T-helper 1 cell (primary cell): ENCODE measurements around the gene PCDHGB3.
"Not testable (repeated sequence)": the region's sequence is repeated elsewhere in the genome, so short reads cannot be mapped to it uniquely, and the experiment has no call there.

Source experiments
- DNase-seq, 5 donors: peaks; one replicate each; pipeline ENCODE4 v3.0.0-alpha.2; 2012 to 2020

Gene PCDHGB3

DNA sequence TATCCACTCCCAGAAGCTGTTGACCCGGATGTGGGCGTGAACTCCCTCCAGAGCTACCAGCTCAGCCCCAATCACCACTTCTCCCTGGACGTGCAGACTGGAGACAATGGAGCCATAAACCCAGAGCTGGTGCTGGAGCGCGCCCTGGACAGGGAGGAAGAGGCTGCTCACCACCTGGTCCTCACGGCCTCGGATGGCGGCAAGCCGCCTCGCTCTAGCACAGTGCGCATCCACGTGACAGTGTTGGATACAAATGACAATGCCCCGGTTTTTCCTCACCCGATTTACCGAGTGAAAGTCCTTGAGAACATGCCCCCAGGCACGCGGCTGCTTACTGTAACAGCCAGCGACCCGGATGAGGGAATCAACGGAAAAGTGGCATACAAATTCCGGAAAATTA, 23.2 kb downstream of the PCDHGB3 start:
- no peak for DNase-seq

DNA sequence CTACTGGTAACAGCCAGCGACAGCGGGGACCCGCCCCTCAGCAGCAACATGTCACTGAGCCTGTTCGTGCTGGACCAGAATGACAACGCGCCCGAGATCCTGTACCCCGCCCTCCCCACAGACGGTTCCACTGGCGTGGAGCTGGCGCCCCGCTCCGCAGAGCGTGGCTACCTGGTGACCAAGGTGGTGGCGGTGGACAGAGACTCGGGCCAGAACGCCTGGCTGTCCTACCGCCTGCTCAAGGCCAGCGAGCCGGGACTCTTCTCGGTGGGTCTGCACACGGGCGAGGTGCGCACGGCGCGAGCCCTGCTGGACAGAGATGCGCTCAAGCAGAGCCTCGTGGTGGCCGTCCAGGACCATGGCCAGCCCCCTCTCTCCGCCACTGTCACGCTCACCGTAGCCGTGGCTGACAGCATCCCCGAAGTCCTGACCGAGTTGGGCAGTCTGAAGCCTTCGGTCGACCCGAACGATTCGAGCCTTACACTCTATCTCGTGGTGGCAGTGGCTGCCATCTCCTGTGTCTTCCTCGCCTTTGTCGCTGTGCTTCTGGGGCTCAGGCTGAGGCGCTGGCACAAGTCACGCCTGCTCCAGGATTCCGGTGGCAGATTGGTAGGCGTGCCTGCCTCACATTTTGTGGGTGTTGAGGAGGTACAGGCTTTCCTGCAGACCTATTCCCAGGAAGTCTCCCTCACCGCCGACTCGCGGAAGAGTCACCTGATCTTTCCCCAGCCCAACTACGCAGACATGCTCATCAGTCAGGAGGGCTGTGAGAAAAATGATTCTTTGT, 24.6 kb downstream of the PCDHGB3 start:
- not testable (repeated sequence) for DNase-seq

DNA sequence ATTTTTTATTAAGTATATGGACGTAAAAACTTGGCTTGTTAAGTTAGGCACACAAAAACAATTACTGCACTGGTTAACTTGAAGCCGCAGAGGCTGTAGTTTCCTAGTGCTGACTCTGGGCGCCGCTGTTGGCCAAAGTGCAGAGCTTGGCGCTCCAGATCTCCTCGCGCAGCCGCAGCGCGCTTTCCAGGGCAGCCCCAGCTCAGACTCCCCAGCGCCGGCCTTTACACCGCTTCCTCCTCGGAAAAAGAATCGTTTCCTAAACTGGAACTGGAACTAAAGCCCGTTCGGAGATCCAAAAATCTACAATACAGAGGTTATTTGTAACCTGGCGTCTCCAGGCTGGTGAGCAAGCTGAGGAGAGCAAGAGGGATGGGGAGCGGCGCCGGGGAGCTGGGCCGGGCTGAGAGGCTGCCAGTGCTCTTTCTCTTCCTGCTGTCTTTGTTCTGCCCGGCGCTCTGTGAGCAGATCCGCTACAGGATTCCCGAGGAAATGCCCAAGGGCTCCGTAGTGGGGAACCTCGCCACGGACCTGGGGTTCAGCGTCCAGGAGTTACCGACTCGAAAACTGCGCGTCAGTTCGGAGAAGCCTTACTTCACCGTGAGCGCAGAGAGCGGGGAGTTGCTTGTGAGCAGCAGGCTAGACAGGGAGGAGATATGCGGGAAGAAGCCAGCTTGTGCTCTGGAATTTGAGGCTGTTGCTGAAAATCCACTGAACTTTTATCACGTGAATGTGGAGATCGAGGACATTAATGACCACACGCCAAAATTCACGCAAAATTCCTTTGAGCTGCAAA, 27.9 kb downstream of the PCDHGB3 start, which contains the start of gene PCDHGB5:
TSS of gene PCDHGB5 (plus strand) at position 192 of the 796 bp plus-strand sequence. CDS start at position 373, 181 bp downstream.
- DNase-seq: peak in 2 of 5 donors; percentile 18 to 24

DNA sequence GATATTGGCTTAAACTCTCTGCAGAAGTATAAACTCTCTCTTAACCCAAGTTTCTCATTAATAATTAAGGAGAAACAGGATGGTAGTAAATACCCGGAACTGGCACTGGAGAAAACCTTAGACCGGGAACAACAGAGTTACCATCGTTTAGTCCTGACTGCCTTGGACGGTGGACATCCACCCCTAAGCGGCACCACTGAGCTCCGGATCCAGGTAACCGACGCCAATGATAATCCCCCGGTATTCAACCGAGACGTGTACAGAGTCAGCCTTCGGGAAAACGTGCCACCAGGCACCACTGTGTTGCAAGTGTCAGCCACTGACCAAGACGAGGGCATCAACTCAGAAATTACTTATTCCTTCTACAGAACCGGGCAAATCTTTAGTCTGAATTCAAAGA, 28.6 kb downstream of the PCDHGB3 start:
- DNase-seq: no peak

DNA sequence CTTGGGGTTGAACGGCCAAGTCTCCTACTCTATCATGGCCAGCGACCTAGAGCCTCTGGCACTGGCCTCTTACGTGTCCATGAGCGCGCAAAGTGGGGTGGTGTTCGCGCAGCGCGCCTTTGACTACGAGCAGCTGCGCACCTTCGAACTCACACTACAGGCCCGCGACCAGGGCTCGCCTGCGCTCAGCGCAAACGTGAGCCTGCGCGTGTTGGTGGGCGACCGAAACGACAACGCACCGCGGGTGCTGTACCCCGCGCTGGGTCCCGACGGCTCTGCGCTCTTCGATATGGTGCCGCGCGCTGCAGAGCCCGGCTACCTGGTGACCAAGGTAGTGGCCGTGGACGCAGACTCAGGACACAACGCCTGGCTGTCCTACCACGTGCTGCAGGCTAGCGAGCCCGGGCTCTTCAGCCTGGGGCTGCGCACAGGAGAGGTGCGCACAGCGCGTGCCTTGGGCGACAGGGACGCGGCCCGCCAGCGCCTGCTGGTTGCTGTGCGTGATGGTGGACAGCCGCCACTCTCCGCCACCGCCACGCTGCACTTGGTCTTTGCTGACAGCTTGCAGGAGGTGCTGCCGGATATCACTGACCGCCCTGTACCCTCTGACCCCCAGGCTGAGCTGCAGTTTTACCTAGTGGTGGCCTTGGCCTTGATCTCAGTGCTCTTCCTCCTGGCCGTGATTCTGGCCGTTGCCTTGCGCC, 29.7 kb downstream of the PCDHGB3 start:
- no peak for DNase-seq

DNA sequence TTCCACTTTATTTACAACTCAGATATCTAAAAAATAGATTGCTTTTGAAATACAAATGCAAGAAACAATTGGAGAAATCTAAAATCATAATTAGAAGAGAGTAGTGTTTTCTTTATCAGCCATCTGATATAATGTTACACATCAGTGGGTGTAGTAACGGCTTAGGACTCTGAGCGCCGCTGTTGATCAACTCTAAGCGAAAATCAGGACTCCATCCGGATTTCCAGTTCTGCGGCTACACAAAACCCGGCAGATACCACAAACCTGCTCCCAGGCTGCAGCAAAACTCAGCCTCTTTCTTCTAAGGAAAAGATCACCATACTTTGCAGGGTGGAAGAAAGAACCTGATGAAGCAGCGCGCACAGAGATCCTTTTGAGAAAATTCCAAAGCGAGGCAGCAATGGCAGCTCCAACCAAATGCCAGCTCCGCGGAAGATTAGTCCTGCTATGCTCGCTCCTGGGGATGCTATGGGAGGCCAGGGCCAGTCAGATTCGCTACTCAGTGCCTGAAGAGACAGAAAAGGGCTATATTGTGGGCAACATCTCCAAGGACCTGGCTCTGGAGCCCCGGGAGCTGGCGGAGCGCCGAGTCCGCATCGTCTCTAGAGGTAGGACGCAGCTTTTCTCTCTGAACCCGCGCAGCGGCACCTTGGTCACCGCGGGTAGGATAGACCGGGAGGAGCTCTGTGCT, 32.7 kb downstream of the PCDHGB3 start, which contains the start of gene PCDHGA9:
TSS of gene PCDHGA9 (plus strand) at position 226 of the 691 bp plus-strand sequence. CDS start at position 401, 175 bp downstream.
- no peak for DNase-seq

DNA sequence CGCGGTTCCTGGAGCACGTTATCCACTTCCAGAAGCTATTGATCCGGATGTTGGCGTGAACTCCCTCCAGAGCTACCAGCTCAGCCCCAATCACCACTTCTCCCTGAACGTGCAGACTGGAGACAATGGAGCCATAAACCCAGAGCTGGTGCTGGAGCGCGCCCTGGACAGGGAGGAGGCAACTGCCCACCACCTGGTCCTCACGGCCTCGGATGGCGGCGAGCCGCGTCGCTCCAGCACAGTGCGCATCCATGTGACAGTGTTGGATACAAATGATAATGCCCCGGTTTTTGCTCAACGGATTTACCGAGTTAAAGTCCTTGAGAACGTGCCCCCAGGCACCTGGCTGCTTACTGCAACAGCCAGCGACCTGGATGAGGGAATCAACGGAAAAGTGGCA, 33.3 kb downstream of the PCDHGB3 start:
- no peak for DNase-seq

DNA sequence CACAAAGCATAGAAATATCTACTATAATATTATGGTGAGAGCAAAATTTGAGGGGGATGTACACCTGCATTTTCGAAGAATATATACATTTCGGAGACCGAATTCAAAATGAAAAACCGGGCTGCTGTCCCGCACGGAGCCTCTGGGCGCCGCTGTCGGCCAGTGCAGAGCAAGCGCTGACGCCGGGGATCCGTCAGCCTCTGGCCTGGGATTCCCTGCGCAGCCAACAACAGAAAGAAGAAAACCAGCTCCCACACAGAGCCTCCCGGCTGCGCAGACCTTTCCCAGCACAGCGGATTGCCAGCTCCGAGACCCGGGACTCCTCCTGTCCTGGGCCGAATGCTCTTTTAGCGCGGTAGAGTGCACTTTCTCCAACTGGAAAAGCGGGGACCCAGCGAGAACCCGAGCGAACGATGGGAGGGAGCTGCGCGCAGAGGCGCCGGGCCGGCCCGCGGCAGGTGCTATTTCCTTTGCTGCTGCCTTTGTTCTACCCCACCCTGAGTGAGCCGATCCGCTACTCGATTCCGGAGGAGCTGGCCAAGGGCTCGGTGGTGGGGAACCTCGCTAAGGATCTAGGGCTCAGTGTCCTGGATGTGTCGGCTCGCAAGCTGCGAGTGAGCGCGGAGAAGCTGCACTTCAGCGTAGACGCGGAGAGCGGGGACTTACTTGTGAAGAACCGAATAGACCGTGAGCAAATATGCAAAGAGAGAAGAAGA, 37.9 kb downstream of the PCDHGB3 start, which contains the start of gene PCDHGB6:
TSS of gene PCDHGB6 (plus strand) at position 232 of the 716 bp plus-strand sequence. CDS start at position 414, 182 bp downstream.
- peak in 2 of 5 donors; percentile 23 to 25 for DNase-seq

DNA sequence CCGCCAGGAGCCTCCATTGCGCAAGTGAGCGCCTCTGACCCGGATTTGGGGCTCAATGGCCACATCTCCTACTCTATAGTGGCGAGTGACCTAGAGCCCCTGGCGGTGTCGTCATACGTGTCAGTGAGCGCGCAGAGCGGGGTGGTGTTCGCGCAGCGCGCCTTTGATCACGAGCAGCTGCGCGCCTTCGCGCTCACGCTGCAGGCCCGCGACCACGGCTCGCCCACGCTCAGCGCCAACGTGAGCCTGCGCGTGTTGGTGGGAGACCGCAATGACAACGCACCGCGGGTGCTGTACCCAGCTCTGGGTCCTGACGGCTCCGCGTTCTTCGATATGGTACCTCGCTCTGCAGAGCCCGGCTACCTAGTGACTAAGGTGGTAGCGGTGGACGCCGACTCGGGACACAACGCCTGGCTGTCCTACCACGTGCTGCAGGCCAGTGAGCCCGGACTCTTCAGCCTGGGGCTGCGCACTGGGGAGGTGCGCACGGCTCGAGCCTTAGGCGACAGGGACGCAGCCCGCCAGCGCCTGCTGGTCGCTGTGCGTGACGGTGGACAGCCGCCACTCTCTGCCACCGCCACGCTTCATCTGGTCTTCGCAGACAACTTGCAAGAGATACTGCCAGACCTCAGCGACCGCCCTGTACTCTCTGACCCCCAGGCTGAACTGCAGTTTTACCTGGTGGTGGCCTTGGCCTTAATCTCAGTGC, 39.7 kb downstream of the PCDHGB3 start:
- DNase-seq: no peak

DNA sequence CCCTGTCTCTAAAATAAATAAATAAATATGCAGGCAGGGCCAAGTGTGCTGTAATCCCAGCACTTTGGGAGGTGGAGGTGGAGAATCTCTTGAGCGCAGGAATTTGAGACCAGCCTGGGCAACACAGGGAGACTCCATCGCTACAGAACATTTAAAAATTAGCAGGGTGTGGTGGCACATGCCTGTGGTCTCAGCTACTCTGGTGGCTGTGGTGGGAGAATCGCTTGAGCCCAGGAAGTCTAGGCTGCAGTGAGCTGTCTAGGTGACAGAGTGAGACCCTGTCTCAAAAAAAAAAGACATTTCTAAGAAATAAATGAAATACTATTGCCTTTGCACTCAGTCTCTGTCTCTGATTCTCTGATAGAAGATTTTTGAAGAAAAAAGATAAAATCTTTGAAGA, 41.5 kb downstream of the PCDHGB3 start:
- no peak for DNase-seq

DNA sequence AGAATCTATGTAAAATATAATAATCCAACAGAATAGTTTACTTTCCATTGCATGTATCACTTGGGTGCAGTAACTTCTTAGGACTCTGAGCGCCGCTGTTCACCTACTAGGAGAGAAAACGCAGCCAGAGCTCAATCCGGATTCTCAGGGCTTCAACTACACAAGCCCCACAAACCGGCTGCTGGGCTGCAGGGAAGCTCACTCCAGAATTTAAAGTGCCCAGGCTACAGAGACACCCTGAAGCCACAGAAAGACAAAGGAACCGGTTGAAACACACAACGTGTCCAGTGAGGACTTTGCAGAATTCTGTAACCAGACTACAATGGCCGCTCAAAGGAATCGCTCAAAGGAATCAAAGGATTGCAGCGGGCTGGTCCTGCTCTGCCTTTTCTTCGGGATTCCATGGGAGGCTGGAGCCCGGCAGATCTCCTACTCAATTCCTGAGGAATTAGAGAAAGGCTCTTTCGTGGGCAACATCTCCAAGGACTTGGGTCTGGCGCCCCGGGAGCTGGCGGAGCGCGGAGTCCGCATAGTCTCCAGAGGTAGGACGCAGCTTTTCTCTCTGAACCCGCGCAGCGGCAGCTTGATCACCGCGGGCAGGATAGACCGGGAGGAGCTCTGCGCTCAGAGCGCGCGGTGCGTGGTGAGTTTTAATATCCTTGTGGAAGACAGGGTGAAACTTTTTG, 43.0 kb downstream of the PCDHGB3 start, which contains the start of gene PCDHGA10:
TSS of gene PCDHGA10 (plus strand) at position 134 of the 686 bp plus-strand sequence. CDS start at position 323, 189 bp downstream.
- DNase-seq: peak in 3 of 5 donors; percentile 29 to 56 (median 55)

DNA sequence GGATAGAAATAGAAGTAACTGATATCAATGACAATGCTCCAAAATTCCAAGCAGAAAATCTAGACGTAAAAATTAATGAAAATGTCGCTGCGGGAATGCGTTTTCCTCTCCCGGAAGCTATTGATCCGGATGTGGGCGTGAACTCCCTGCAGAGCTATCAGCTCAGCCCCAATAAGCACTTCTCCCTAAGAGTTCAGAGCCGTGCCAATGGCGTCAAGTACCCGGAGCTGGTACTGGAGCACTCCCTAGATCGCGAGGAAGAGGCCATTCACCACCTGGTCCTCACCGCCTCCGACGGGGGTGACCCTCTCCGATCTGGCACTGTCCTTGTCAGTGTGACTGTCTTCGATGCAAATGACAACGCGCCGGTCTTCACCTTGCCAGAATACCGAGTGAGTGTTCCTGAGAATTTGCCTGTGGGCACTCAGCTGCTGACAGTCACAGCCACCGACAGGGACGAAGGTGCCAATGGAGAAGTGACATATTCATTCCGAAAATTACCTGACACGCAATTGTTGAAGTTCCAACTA, 43.6 kb downstream of the PCDHGB3 start:
- DNase-seq: no peak

DNA sequence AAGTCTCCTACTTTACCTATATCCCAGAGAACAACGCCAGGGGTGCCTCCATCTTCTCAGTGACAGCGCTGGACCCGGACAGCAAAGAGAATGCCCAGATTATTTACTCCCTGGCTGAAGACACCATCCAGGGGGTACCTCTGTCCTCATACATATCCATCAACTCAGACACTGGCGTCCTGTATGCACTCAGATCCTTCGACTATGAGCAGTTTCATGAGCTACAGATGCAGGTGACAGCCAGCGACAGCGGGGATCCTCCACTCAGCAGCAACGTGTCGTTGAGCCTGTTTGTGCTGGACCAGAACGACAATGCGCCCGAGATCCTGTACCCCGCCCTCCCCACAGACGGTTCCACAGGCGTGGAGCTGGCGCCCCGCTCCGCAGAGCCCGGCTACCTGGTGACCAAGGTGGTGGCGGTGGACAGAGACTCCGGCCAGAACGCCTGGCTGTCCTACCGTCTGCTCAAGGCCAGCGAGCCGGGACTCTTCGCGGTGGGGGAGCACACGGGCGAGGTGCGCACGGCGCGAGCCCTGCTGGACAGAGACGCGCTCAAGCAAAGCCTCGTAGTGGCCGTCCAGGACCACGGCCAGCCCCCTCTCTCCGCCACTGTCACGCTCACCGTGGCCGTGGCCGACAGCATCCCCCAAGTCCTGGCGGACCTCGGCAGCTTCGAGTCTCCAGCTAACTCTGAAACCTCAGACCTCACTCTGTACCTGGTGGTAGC, 44.7 kb downstream of the PCDHGB3 start:
- DNase-seq: not testable (repeated sequence)

DNA sequence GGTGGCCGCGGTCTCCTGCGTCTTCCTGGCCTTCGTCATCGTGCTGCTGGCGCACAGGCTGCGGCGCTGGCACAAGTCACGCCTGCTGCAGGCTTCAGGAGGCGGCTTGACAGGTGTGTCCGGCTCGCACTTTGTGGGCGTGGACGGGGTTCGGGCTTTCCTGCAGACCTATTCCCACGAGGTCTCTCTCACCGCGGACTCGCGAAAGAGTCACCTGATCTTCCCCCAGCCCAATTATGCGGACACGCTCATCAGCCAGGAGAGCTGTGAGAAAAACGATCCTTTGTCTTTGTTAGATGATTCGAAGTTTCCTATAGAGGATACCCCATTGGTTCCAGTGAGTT, 45.2 kb downstream of the PCDHGB3 start:
- DNase-seq: not testable (repeated sequence)

DNA sequence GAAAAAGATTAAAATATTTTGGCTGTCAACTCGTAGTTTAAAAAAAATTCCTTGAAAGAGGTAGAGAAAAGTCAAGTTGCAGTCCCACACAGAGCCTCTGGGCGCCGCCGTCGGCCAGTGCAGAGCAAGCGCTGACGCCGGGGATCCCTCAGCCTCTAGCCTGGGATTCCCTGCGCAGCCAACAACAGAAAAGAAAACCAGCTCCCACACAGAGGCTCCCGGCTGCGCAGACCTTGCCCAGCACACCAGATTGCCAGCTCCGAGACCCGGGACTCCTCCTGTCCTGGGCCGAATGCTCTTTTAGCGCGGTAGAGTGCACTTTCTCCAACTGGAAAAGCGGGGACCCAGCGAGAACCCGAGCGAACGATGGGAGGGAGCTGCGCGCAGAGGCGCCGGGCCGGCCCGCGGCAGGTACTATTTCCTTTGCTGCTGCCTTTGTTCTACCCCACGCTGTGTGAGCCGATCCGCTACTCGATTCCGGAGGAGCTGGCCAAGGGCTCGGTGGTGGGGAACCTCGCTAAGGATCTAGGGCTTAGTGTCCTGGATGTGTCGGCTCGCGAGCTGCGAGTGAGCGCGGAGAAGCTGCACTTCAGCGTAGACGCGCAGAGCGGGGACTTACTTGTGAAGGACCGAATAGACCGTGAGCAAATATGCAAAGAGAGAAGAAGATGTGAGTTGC, 47.6 kb downstream of the PCDHGB3 start, which contains the start of gene PCDHGB7:
TSS of gene PCDHGB7 (plus strand) at position 184 of the 679 bp plus-strand sequence. CDS start at position 367, 183 bp downstream.
- peak in 2 of 5 donors; percentile 31 to 36 for DNase-seq

DNA sequence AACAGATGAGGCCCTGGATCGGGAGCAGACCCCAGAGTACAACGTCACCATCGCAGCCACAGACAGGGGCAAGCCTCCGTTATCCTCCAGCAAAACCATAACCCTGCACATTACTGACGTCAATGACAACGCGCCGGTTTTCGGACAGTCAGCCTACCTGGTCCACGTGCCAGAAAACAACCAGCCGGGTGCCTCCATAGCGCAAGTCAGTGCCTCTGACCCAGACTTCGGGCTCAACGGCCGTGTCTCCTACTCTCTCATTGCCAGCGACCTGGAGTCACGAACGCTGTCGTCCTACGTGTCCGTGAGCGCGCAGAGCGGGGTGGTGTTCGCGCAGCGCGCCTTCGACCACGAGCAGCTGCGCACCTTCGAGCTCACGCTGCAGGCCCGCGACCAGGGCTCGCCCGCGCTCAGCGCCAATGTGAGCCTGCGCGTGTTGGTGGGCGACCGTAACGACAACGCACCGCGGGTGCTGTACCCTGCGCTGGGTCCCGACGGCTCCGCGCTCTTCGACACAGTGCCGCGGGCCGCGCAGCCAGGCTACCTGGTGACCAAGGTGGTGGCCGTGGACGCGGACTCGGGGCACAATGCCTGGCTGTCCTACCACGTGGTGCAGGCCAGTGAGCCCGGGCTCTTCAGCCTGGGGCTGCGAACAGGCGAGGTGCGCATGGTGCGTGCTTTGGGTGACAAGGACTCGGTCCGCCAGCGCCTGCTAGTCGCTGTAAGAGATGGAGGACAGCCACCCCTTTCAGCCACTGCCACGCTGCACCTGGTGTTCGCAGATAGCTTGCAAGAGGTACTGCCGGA, 49.2 kb downstream of the PCDHGB3 start:
- DNase-seq: no peak

DNA sequence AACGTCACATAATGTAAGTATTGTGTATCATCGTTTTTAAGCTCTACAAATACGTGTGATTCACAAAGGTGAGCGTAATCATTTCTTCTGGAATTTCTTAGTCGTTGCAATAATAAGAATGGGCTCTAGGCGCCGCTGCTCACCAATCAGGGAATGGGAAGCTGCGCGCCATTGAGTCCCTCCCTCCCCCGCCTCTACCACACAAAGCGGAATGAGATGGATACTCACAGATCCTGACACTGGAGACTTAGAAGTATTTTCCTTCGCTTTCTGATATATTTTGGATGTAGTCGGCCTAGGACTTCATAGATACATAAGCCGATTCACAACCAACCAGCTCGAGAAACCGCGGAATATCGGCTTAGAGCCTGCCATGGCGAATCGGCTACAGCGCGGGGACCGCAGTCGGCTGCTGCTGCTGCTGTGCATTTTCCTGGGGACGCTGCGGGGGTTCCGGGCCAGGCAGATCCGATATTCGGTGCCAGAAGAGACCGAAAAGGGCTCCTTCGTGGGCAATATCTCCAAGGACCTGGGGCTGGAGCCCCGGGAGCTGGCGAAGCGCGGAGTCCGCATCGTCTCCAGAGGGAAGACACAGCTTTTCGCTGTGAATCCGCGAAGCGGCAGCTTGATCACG, 50.9 kb downstream of the PCDHGB3 start, which contains the start of gene PCDHGA11:
TSS of gene PCDHGA11 (plus strand) at position 197 of the 634 bp plus-strand sequence. CDS start at position 374, 177 bp downstream.
- DNase-seq: peak in 2 of 5 donors; percentile 27 to 35
